C4-2B (cell line): ENCODE measurements around the gene GNAT1.

ENCODE experiments used
- CTCF ChIP-seq: fragments of 450-650 bp; conservative IDR thresholded peaks from 2 replicates; pipeline ENCODE4 v1.5.1; 2017; ENCODE audit warnings: mild to moderate bottlenecking
- ZFX ChIP-seq: fragments of 450-650 bp; IDR thresholded peaks from 2 replicates; pipeline ENCODE4 v1.6.1; 2017

GRCh38 chr3:50189989-50190388 lies 1.4 kb upstream of the GNAT1 start:
- TF ChIP-seq CTCF = no peak
- TF ChIP-seq ZFX = no peak
